Osteoblast (primary cell): ENCODE results near the gene BASP1. TPM values are rescaled to one million over a fixed set of nuclear protein-coding genes. Genes with fewer than 3 reads are reported as not detected.

Source experiments
- DNase-seq: peaks from one replicate; pipeline ENCODE4 v3.0.0; 2011; ENCODE audit warnings: low spot score, mixed read lengths; ENCODE audit not compliant: insufficient read length; ENCODE audit errors: missing footprints
- H2AFZ ChIP-seq: 2 replicates; pipeline ENCODE4 v1.6.0; 2011; ENCODE audit warnings: mild to moderate bottlenecking, low read length
- H3K27ac ChIP-seq: 2 replicates; pipeline ENCODE4 v1.5.1; 2011; ENCODE audit warnings: mild to moderate bottlenecking, low read depth, low read length, moderate library complexity
- H3K27me3 ChIP-seq: 2 replicates; pipeline ENCODE4 v1.6.0; 2012; ENCODE audit warnings: mild to moderate bottlenecking, control low read depth, inconsistent platforms, low read length, moderate library complexity; ENCODE audit not compliant: insufficient read depth
- H3K36me3 ChIP-seq: 2 replicates; pipeline ENCODE4 v1.5.1; 2011; ENCODE audit warnings: mild to moderate bottlenecking, low read length, control low read depth, moderate library complexity; ENCODE audit not compliant: insufficient read depth
- H3K4me1 ChIP-seq: 2 replicates; pipeline ENCODE4 v1.5.1; 2011; ENCODE audit warnings: mild to moderate bottlenecking, low read length, control low read depth, moderate library complexity; ENCODE audit not compliant: insufficient read depth
- H3K4me2 ChIP-seq: 2 replicates; pipeline ENCODE4 v1.6.0; 2011; ENCODE audit warnings: mild to moderate bottlenecking, low read length; ENCODE audit not compliant: insufficient read depth
- H3K4me3 ChIP-seq: fragments of 200-600 bp; sonication (generic); 3 replicates; pipeline ENCODE4 v1.5.1; 2012; ENCODE audit warnings: mild to moderate bottlenecking, low read length, inconsistent platforms; ENCODE audit not compliant: insufficient read depth
- H3K79me2 ChIP-seq: 2 replicates; pipeline ENCODE4 v1.6.0; 2012; ENCODE audit warnings: mild to moderate bottlenecking, low read length, control low read depth, inconsistent platforms; ENCODE audit not compliant: insufficient read depth
- H3K9me3 ChIP-seq: 2 replicates; pipeline ENCODE4 v1.5.1; 2011; ENCODE audit warnings: low read depth, low read length, control low read depth
- H4K20me1 ChIP-seq: 2 replicates; pipeline ENCODE4 v1.6.0; 2012; ENCODE audit warnings: mild to moderate bottlenecking, low read length, control low read depth; ENCODE audit not compliant: insufficient read depth
- CTCF ChIP-seq: IDR thresholded peaks from 2 replicates; pipeline ENCODE4 v1.5.1; 2011; ENCODE audit warnings: mild to moderate bottlenecking, low read depth, low read length, moderate library complexity; ENCODE audit errors: extremely low read depth
- total RNA-seq: library from RNA; depleted of rRNA; stranded (reverse); fragments of >200 nt; gene quantifications from 2 replicates; pipeline ENCODE4 v1.2.3, GENCODE V29; 2012

The BASP1 gene
- total RNA-seq, 1 donor, result 242 TPM

- no peaks in the 10 kb centered on the region for H3K79me2 ChIP-seq
- no peaks in the 10 kb centered on the region for H3K36me3 ChIP-seq
- H3K27ac ChIP-seq, result no peak overlapping the region
- no peaks in the 10 kb centered on the region for H3K9me3 ChIP-seq
- DNase-seq, result no peak
- no peak overlapping the region for H2AFZ ChIP-seq
- H3K27me3 ChIP-seq, result no peaks in the 10 kb centered on the region
- TF ChIP-seq CTCF, result no peak
- no peak overlapping the region for H3K4me3 ChIP-seq
- H3K4me1 ChIP-seq, result peaks cover 32% of the 10 kb centered on the region
- H3K4me2 ChIP-seq, result peak overlapping the region; percentile 3
- no peaks in the 10 kb centered on the region for H4K20me1 ChIP-seq
Measured at GRCh38 chr5:17177501-17178372, 39.7 kb upstream of the BASP1 start.

- no peaks in the 10 kb centered on the region for H4K20me1 ChIP-seq
- no peak for DNase-seq
- H3K79me2 ChIP-seq, result no peaks in the 10 kb centered on the region
- TF ChIP-seq CTCF, result no peak
- peak overlapping the region; percentile 3 for H3K4me2 ChIP-seq
- H3K27me3 ChIP-seq, result no peaks in the 10 kb centered on the region
- peaks cover 33% of the 10 kb centered on the region for H3K4me1 ChIP-seq
- H3K4me3 ChIP-seq, result no peak overlapping the region
- H3K9me3 ChIP-seq, result no peaks in the 10 kb centered on the region
- H3K27ac ChIP-seq, result no peak overlapping the region
- no peaks in the 10 kb centered on the region for H3K36me3 ChIP-seq
- no peak overlapping the region for H2AFZ ChIP-seq
Measured at GRCh38 chr5:17178373-17178675, 39.1 kb upstream of the BASP1 start.

- Histone ChIP-seq H3K4me3 (no peak overlapping the region), H3K4me1 (peaks cover 40% of the 10 kb centered on the region), H3K36me3 (no peaks in the 10 kb centered on the region), H3K27ac (peak overlapping the region; percentile 98), H4K20me1 (no peaks in the 10 kb centered on the region), H3K27me3 (no peaks in the 10 kb centered on the region), H3K9me3 (no peaks in the 10 kb centered on the region), H3K4me2 (peak overlapping the region; percentile 9), H3K79me2 (no peaks in the 10 kb centered on the region), H2AFZ (no peak overlapping the region)
- no peak for DNase-seq
- TF ChIP-seq CTCF, result no peak
Measured at GRCh38 chr5:17180330-17180843, 37.0 kb upstream of the BASP1 start.

- H2AFZ ChIP-seq, result no peak overlapping the region
- H3K36me3 ChIP-seq, result no peaks in the 10 kb centered on the region
- H3K4me2 ChIP-seq, result peak overlapping the region; percentile 21
- no peak overlapping the region for H3K4me3 ChIP-seq
- H3K79me2 ChIP-seq, result no peaks in the 10 kb centered on the region
- peak overlapping the region; percentile 98 for H3K27ac ChIP-seq
- no peaks in the 10 kb centered on the region for H4K20me1 ChIP-seq
- TF ChIP-seq CTCF, result no peak
- H3K9me3 ChIP-seq, result no peaks in the 10 kb centered on the region
- peak; percentile 76 for DNase-seq
- peaks cover 46% of the 10 kb centered on the region for H3K4me1 ChIP-seq
- H3K27me3 ChIP-seq, result no peaks in the 10 kb centered on the region
Measured at GRCh38 chr5:17180864-17181723, 36.3 kb upstream of the BASP1 start.
